Central memory CD4-positive, alpha-beta T cell (primary cell): ENCODE results near the gene RSL24D1.

ENCODE experiments used
- DNase-seq: peaks from one replicate; pipeline ENCODE4 v3.0.0; 2022
- total RNA-seq, 3 experiments: gene quantifications; one replicate each; lab custom pipeline; 2026; lab: John Stamatoyannopoulos, UW

RSL24D1 gene
- 167 to 323 (median 212) reads per million in 3 experiments for total RNA-seq

GRCh38 chr15:55196458-55197361 lies at the start of gene RSL24D1:
Gene RSL24D1 (minus strand): TSS chr15:55196941. CDS start chr15:55196890, 51 bp downstream.
- peak; percentile 97 for DNase-seq

- no peak for DNase-seq
Measured at GRCh38 chr15:55245059-55245458, 48.3 kb upstream of the RSL24D1 start.

- no peak for DNase-seq
Measured at GRCh38 chr15:55241891-55242290, 45.1 kb upstream of the RSL24D1 start.

- DNase-seq: no peak
Measured at GRCh38 chr15:55241186-55241585, 44.4 kb upstream of the RSL24D1 start.

- DNase-seq: no peak
Measured at GRCh38 chr15:55240125-55240760, 43.5 kb upstream of the RSL24D1 start.

- DNase-seq: no peak
Measured at GRCh38 chr15:55239440-55240124, 42.8 kb upstream of the RSL24D1 start.

GRCh38 chr15:55238877-55239276 lies 42.1 kb upstream of the RSL24D1 start:
- no peak for DNase-seq

- no peak for DNase-seq
Measured at GRCh38 chr15:55237219-55238130, 40.7 kb upstream of the RSL24D1 start.

GRCh38 chr15:55235546-55236036 lies 38.9 kb upstream of the RSL24D1 start:
- DNase-seq: no peak

GRCh38 chr15:55234800-55235104 lies 38.0 kb upstream of the RSL24D1 start:
- no peak for DNase-seq

- no peak for DNase-seq
Measured at GRCh38 chr15:55234104-55234799, 37.5 kb upstream of the RSL24D1 start.

GRCh38 chr15:55231455-55231854 lies 34.7 kb upstream of the RSL24D1 start:
- DNase-seq: no peak

GRCh38 chr15:55230953-55231352 lies 34.2 kb upstream of the RSL24D1 start:
- DNase-seq: no peak

- peak; percentile 9 for DNase-seq
Measured at GRCh38 chr15:55230051-55230670, 33.4 kb upstream of the RSL24D1 start.

- no peak for DNase-seq
Measured at GRCh38 chr15:55226127-55226526, 29.4 kb upstream of the RSL24D1 start.

- DNase-seq: peak; percentile 45
Measured at GRCh38 chr15:55224892-55225291, 28.2 kb upstream of the RSL24D1 start.

- DNase-seq: peak; percentile 29
Measured at GRCh38 chr15:55222588-55222987, 25.8 kb upstream of the RSL24D1 start.

- DNase-seq: no peak
Measured at GRCh38 chr15:55221090-55222011, 24.6 kb upstream of the RSL24D1 start.

- DNase-seq: no peak
Measured at GRCh38 chr15:55220606-55221005, 23.9 kb upstream of the RSL24D1 start.

GRCh38 chr15:55218056-55218455 lies 21.3 kb upstream of the RSL24D1 start:
- no peak for DNase-seq
